ELF-1 (cell line): ENCODE measurements around the gene SH3PXD2A.
A peak's percentile ranks its signal among the peaks of the same experiment; 100 is the strongest.
"Not testable (repeated sequence)": the region's sequence is repeated elsewhere in the genome, so short reads cannot be mapped to it uniquely, and the experiment has no call there.

Experiments
- DNase-seq: peaks from one replicate; pipeline ENCODE4 v3.0.0-alpha.2; 2016; ENCODE audit warnings: low read depth, low spot score

SH3PXD2A gene

GRCh38 chr10:103793920-103794883 is 61.2 kb downstream of the SH3PXD2A start:
- DNase-seq: no peak

- no peak for DNase-seq
Measured at GRCh38 chr10:103793429-103793828, 61.9 kb downstream of the SH3PXD2A start.

- no peak for DNase-seq
Measured at GRCh38 chr10:103792547-103792946, 62.8 kb downstream of the SH3PXD2A start.

GRCh38 chr10:103791858-103792257 is 63.5 kb downstream of the SH3PXD2A start:
- DNase-seq: no peak

- DNase-seq: no peak
Measured at GRCh38 chr10:103791291-103791690, 64.1 kb downstream of the SH3PXD2A start.

GRCh38 chr10:103790580-103790979 is 64.8 kb downstream of the SH3PXD2A start:
- no peak for DNase-seq

GRCh38 chr10:103789771-103790201 is 65.6 kb downstream of the SH3PXD2A start:
- peak; percentile 53 for DNase-seq

- DNase-seq: no peak
Measured at GRCh38 chr10:103789161-103789560, 66.2 kb downstream of the SH3PXD2A start.

GRCh38 chr10:103787331-103787730 is 68.0 kb downstream of the SH3PXD2A start:
- no peak for DNase-seq

GRCh38 chr10:103786020-103786419 is 69.4 kb downstream of the SH3PXD2A start:
- DNase-seq: no peak

GRCh38 chr10:103784723-103785418 is 70.5 kb downstream of the SH3PXD2A start:
- DNase-seq: no peak

- DNase-seq: no peak
Measured at GRCh38 chr10:103784089-103784488, 71.3 kb downstream of the SH3PXD2A start.

GRCh38 chr10:103783681-103784080 is 71.7 kb downstream of the SH3PXD2A start:
- no peak for DNase-seq

- DNase-seq: no peak
Measured at GRCh38 chr10:103781329-103782061, 73.9 kb downstream of the SH3PXD2A start.

- no peak for DNase-seq
Measured at GRCh38 chr10:103780242-103781149, 74.9 kb downstream of the SH3PXD2A start.

- DNase-seq: no peak
Measured at GRCh38 chr10:103778358-103779139, 76.8 kb downstream of the SH3PXD2A start.

GRCh38 chr10:103776878-103777591 is 78.3 kb downstream of the SH3PXD2A start:
- DNase-seq: no peak

- DNase-seq: no peak
Measured at GRCh38 chr10:103775776-103776175, 79.6 kb downstream of the SH3PXD2A start.

GRCh38 chr10:103772846-103773245 is 82.5 kb downstream of the SH3PXD2A start:
- not testable (repeated sequence) for DNase-seq
